ENCODE results near the gene INPP4B.

GRCh38 chr4:142128529-142128928 is 717.6 kb downstream of the INPP4B start:
- TF ChIP-seq POLR2A (IDR thresholded peaks at IDR 0.05) (no peak), CTCF (IDR thresholded peaks at IDR 0.05) (no peak)

Measured in Peyer's patch (tissue), 4 donors.